ENCODE data around the gene D2HGDH.

- TF ChIP-seq TAF1 (IDR thresholded peaks at IDR 0.05; ENCODE audit: borderline replicate concordance, low read depth, low read length) (no peak), POLR2AphosphoS5 (IDR thresholded peaks at IDR 0.05; ENCODE audit: low read depth, low read length) (no peak), POLR2A (IDR thresholded peaks at IDR 0.05; ENCODE audit: low read depth, low read length) (no peak)
These were observed 28.5 kb downstream of the D2HGDH start for GRCh38 chr2:241762933-241763369.
